T-helper 2 cell (primary cell): ENCODE measurements around the gene TSEN34.
A peak's percentile ranks its signal among the peaks of the same experiment; 100 is the strongest.
"Not testable (repeated sequence)": the region's sequence is repeated elsewhere in the genome, so short reads cannot be mapped to it uniquely, and the experiment has no call there.

Experiments
- DNase-seq, 5 experiments: peaks; one replicate each; pipeline versions ENCODE4 v3.0.0 to v3.0.0-alpha.2; 2012 to 2022

TSEN34 gene

GRCh38 chr19:54209811-54210494 lies 18.8 kb downstream of the TSEN34 start:
- peak in 2 of 5 experiments; percentile 28 to 50 for DNase-seq

- DNase-seq: no peak
Measured at GRCh38 chr19:54211235-54211634, 20.1 kb downstream of the TSEN34 start.

GRCh38 chr19:54214217-54214616 lies 23.1 kb downstream of the TSEN34 start:
- not testable (repeated sequence) for DNase-seq

GRCh38 chr19:54214734-54215133 lies 23.6 kb downstream of the TSEN34 start:
- not testable (repeated sequence) for DNase-seq

GRCh38 chr19:54216869-54217268 lies 25.8 kb downstream of the TSEN34 start:
- DNase-seq: no peak

- not testable (repeated sequence) for DNase-seq
Measured at GRCh38 chr19:54217517-54218247, 26.6 kb downstream of the TSEN34 start.

GRCh38 chr19:54218259-54218658 lies 27.2 kb downstream of the TSEN34 start:
- DNase-seq: no peak

- no peak for DNase-seq
Measured at GRCh38 chr19:54218960-54219661, 28.0 kb downstream of the TSEN34 start.

GRCh38 chr19:54219702-54220101 lies 28.6 kb downstream of the TSEN34 start:
- DNase-seq: not testable (repeated sequence)

GRCh38 chr19:54221947-54222346 lies 30.8 kb downstream of the TSEN34 start:
- DNase-seq: not testable (repeated sequence)

- not testable (repeated sequence) for DNase-seq
Measured at GRCh38 chr19:54222474-54223276, 31.6 kb downstream of the TSEN34 start, which contains the start of gene LILRB3. LILRB3 (minus strand) TSS chr19:54223007; CDS start chr19:54222976, 31 bp downstream.

GRCh38 chr19:54223277-54223936 lies 32.3 kb downstream of the TSEN34 start:
- DNase-seq: not testable (repeated sequence)

GRCh38 chr19:54223937-54224281 lies 32.8 kb downstream of the TSEN34 start:
- not testable (repeated sequence) for DNase-seq

GRCh38 chr19:54224619-54225018 lies 33.5 kb downstream of the TSEN34 start:
- not testable (repeated sequence) for DNase-seq

- no peak for DNase-seq
Measured at GRCh38 chr19:54229146-54229545, 38.0 kb downstream of the TSEN34 start.

- no peak for DNase-seq
Measured at GRCh38 chr19:54230031-54230430, 38.9 kb downstream of the TSEN34 start.

- peak; percentile 67 to 86 (median 72) for DNase-seq
Measured at GRCh38 chr19:54231077-54231931, 40.2 kb downstream of the TSEN34 start.

GRCh38 chr19:54233941-54234340 lies 42.8 kb downstream of the TSEN34 start:
- DNase-seq: no peak

GRCh38 chr19:54239491-54240371 lies 48.6 kb downstream of the TSEN34 start:
- DNase-seq: not testable (repeated sequence)
